ENCODE data around the gene TCP1. TPM values are rescaled to one million over a fixed set of nuclear protein-coding genes. Genes with fewer than 3 reads are reported as not detected.

TCP1 gene
- total RNA-seq, 1 experiment from 2014 or later: 340 TPM

DNA sequence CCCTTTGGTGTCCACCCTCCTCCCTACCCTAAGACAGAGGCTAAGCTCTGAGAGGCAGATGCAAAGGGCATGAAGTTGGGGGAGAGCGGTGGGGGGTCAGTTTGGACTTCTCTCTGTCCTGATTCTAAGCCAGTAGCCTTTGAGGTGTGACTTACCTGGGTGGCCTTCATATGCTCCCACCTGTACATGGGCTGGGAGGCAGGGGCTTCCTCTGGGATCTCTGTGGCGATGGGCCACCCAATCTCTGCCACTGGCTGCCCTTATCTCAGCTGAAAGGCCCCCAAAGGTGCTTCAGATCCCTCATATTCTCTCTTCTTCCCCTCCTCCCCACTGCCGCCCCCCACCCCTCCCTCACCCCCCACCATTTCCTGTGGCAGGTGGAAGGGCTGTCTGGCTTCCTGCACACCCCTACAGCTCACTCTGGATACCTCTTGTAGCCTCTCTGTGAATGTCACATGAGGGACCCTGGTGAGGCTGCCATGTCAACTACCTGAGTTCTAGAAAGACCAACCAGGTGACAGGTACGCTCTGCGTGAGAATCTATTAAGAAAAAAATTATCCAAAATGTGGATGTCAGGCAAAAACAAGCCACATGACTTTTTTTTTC, 44.7 kb upstream of the TCP1 start:
- H3K9me3 ChIP-seq (ENCODE audit: control insufficient read depth, insufficient read depth, low read depth, low read length): no peaks in the 10 kb centered on the region
- CTCF ChIA-PET: no interaction called here
- intact Hi-C loops (cut with micrococcal nuclease; ENCODE audit: unreplicated experiment) (no loop called here), in situ Hi-C loops (cut with HindIII; ENCODE audit: low pct_unique_long_range_greater_than_20kb, low sequenced_read_pairs) (no loop called here)
- DNase-seq (ENCODE audit: low read depth, low spot score): no peak
- H3K27ac ChIP-seq (ENCODE audit: low read length): no peak overlapping the region
- no TSS peak for BruUV-seq (replicated peaks)
- no peak overlapping the region for H3K4me3 ChIP-seq (ENCODE audit: low read depth in 2 of 2, low read length in 2 of 2)
- H3K36me3 ChIP-seq (ENCODE audit: control insufficient read depth, insufficient read depth, low read length): no peaks in the 10 kb centered on the region
- ATAC-seq: no peak
- TF ChIP-seq REST (IDR thresholded peaks at IDR 0.05; ENCODE audit: insufficient read depth in 1 of 2, low read depth in 2 of 2, low read length in 1 of 2): no peak
- no peak for TF ChIP-seq SIN3A (IDR thresholded peaks at IDR 0.05; ENCODE audit: borderline replicate concordance, insufficient read depth, low read depth, low read length)
- TF ChIP-seq TCF7L2 (IDR thresholded peaks at IDR 0.05; ENCODE audit: low read depth, low read length): no peak
- no peak for TF ChIP-seq POLR2AphosphoS5 (IDR thresholded peaks at IDR 0.05; ENCODE audit: low read depth, low read length)
- no peak for TF ChIP-seq CTCF (IDR thresholded peaks at IDR 0.05)
- no peaks in the 10 kb centered on the region for H3K4me1 ChIP-seq (ENCODE audit: control insufficient read depth, insufficient read depth, low read length)
- POLR2A ChIA-PET: no interaction called here
- H3K27me3 ChIP-seq (ENCODE audit: control insufficient read depth, insufficient read depth, low read length): no peaks in the 10 kb centered on the region; the same call in none of the 2 replicates

- DNase-seq (ENCODE audit: low read depth, low spot score): no peak
- Histone ChIP-seq H3K27ac (ENCODE audit: low read length) (no peak overlapping the region), H3K36me3 (ENCODE audit: control insufficient read depth, insufficient read depth, low read length) (no peaks in the 10 kb centered on the region), H3K27me3 (ENCODE audit: control insufficient read depth, insufficient read depth, low read length) (no peaks in the 10 kb centered on the region; the same call in none of the 2 replicates), H3K4me3 (ENCODE audit: low read depth in 2 of 2, low read length in 2 of 2) (no peak overlapping the region), H3K4me1 (ENCODE audit: control insufficient read depth, insufficient read depth, low read length) (no peaks in the 10 kb centered on the region), H3K9me3 (ENCODE audit: control insufficient read depth, insufficient read depth, low read depth, low read length) (no peaks in the 10 kb centered on the region)
- BruUV-seq (replicated peaks): no TSS peak
- CTCF ChIA-PET: interaction anchor here (0.6 kb wide), 1 partner anchor 30 kb away, joined by 6 read pairs; no protein-coding TSS in a partner anchor
- no peak for ATAC-seq
- no peak for TF ChIP-seq CTCF (IDR thresholded peaks at IDR 0.05)
- no peak for TF ChIP-seq SIN3A (IDR thresholded peaks at IDR 0.05; ENCODE audit: borderline replicate concordance, insufficient read depth, low read depth, low read length)
- TF ChIP-seq POLR2AphosphoS5 (IDR thresholded peaks at IDR 0.05; ENCODE audit: low read depth, low read length): no peak
- TF ChIP-seq REST (IDR thresholded peaks at IDR 0.05; ENCODE audit: insufficient read depth in 1 of 2, low read depth in 2 of 2, low read length in 1 of 2): no peak
- TF ChIP-seq TCF7L2 (IDR thresholded peaks at IDR 0.05; ENCODE audit: low read depth, low read length): no peak
- POLR2A ChIA-PET: no interaction called here
- in situ Hi-C loops (cut with HindIII; ENCODE audit: low pct_unique_long_range_greater_than_20kb, low sequenced_read_pairs): no loop called here
- intact Hi-C loops (cut with micrococcal nuclease; ENCODE audit: unreplicated experiment): no loop called here
These were observed 44.2 kb upstream of the TCP1 start for GRCh38 chr6:159833556-159833955.
